ENCODE measurements around the gene HMGN4. TPM values are rescaled to one million over a fixed set of nuclear protein-coding genes. Genes with fewer than 3 reads are reported as not detected.
A peak's percentile ranks its signal among the peaks of the same experiment; 100 is the strongest.

Gene HMGN4
- total and polyA plus RNA-seq, 9 of the 15 experiments (the other 6 are each of a cell fraction or from before 2014, with no cell fraction given), result 35.4 to 134 (median 94.1) TPM

- TF ChIP-seq ZNF224 (CRISPR knock-in tag; IDR thresholded peaks at IDR 0.05) (no peak), TAF9B (IDR thresholded peaks at IDR 0.05; ENCODE audit: partially characterized antibody) (no peak), YBX1 (IDR thresholded peaks at IDR 0.05) (no peak), ZNF24 (IDR thresholded peaks at IDR 0.05) (no peak), MECOM (CRISPR knock-in tag; IDR thresholded peaks at IDR 0.05) (peak; percentile 85), MCM7 (IDR thresholded peaks at IDR 0.05) (no peak), ZNF431 (CRISPR knock-in tag; IDR thresholded peaks at IDR 0.05) (no peak), ARHGAP35 (IDR thresholded peaks at IDR 0.05; ENCODE audit: partially characterized antibody) (no peak), CCAR2 (IDR thresholded peaks at IDR 0.05; ENCODE audit: low read depth, low read length) (no peak), POLR2H (tag; IDR thresholded peaks at IDR 0.05; ENCODE audit: low read depth) (no peak), FOXJ2 (tag; IDR thresholded peaks at IDR 0.05) (no peak), ZNF165 (CRISPR knock-in tag; IDR thresholded peaks at IDR 0.05; ENCODE audit: borderline replicate concordance) (no peak), SIX5 (IDR thresholded peaks at IDR 0.05; ENCODE audit: borderline replicate concordance in 1 of 2, insufficient read depth in 1 of 2, low read depth in 1 of 2, low read length in 2 of 2) (no peak), ZNF436 (CRISPR knock-in tag; IDR thresholded peaks at IDR 0.05) (no peak), RBM17 (IDR thresholded peaks at IDR 0.05; ENCODE audit: borderline replicate concordance, low read depth, low read length) (no peak), SMARCB1 (IDR thresholded peaks at IDR 0.05; ENCODE audit: insufficient read length, low read depth) (no peak), NCOA2 (IDR thresholded peaks at IDR 0.05; ENCODE audit: partially characterized antibody in 2 of 2) (no peak), BRD4 (IDR thresholded peaks at IDR 0.05) (no peak), ZKSCAN3 (CRISPR knock-in tag; IDR thresholded peaks at IDR 0.05) (no peak), PRDM10 (IDR thresholded peaks at IDR 0.05; ENCODE audit: partially characterized antibody) (no peak), CBFB (CRISPR knock-in tag; IDR thresholded peaks at IDR 0.05) (no peak), TFAM (CRISPR knock-in tag; conservative IDR thresholded peaks at IDR 0.05) (no peak), POLR3G (IDR thresholded peaks at IDR 0.05; ENCODE audit: extremely low read depth, insufficient read length, insufficient replicate concordance) (no peak), POLR3A (IDR thresholded peaks at IDR 0.05; ENCODE audit: borderline replicate concordance, extremely low read depth, insufficient read depth, insufficient read length) (no peak), STAT5B (CRISPR knock-in tag; IDR thresholded peaks at IDR 0.05) (0 out of 2 replicates have a peak, but pooled peaks have one; percentile 8), ZNF764 (CRISPR knock-in tag; IDR thresholded peaks at IDR 0.05; ENCODE audit: low read depth) (no peak)
- TF ChIP-seq, protein P1, sequence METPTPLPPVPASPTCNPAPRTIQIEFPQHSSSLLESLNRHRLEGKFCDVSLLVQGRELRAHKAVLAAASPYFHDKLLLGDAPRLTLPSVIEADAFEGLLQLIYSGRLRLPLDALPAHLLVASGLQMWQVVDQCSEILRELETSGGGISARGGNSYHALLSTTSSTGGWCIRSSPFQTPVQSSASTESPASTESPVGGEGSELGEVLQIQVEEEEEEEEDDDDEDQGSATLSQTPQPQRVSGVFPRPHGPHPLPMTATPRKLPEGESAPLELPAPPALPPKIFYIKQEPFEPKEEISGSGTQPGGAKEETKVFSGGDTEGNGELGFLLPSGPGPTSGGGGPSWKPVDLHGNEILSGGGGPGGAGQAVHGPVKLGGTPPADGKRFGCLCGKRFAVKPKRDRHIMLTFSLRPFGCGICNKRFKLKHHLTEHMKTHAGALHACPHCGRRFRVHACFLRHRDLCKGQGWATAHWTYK (CRISPR knock-in tag; IDR thresholded peaks at IDR 0.05), result no peak
These were observed 12.3 kb downstream of the HMGN4 start (continued) for GRCh38 chr6:26550250-26550993.

Measured in K562 (cell line).